H1 (cell line): ENCODE measurements around the gene EN1. TPM values are rescaled to one million over a fixed set of nuclear protein-coding genes. Genes with fewer than 3 reads are reported as not detected.

Source experiments
- RBBP5 ChIP-seq: IDR thresholded peaks from 2 replicates; pipeline ENCODE4 v1.7.1; 2012; ENCODE audit warnings: low read depth, mild to moderate bottlenecking, inconsistent platforms, low read length, moderate library complexity, borderline replicate concordance
- SIN3A ChIP-seq, 2 experiments: IDR thresholded peaks in 1 of 2; conservative IDR thresholded peaks in 1 of 2; 2 replicates each; pipeline ENCODE4 v1.6.1; 2011 to 2012; ENCODE audit warnings: low read length in 2 of 2, improper control_type of control experiment in 1 of 2, low read depth in 1 of 2, mild to moderate bottlenecking in 1 of 2
- polyA plus RNA-seq, 7 experiments: library from polyadenylated mRNA; depleted of rRNA in 3 of 7; stranded (reverse) in 5 of 7; unstranded in 2 of 7; fragments of >200 nt in 5 of 7; fragments of 200-250 nt in 2 of 7; gene quantifications; 1 replicate in 5 of 7; 2 replicates in 1 of 7; 4 replicates in 1 of 7; pipeline versions ENCODE4 v1.2.1 to v1.2.3, GENCODE V29; 2011 to 2013; ENCODE audit warnings: missing spikeins in 2 of 7, mixed read lengths in 2 of 7
- total RNA-seq: library from RNA; stranded (reverse); fragmentation: NEBNext Ultra II Directional; extraction: Animal tissue kit (Norgen Biotek cat#: 25700); gene quantifications from 2 replicates; pipeline ENCODE4 v1.2.1, GENCODE V29; 2021

EN1 gene
- total and polyA plus RNA-seq, 2 of the 8 experiments (the other 6 are each of a cell fraction or from before 2014, with no cell fraction given), result not detected

- TF ChIP-seq RBBP5 (no peak), SIN3A (conservative IDR thresholded peaks at IDR 0.05 in 1 of 2, IDR thresholded peaks at IDR 0.05 in 1 of 2; ENCODE audit: low read depth in 1 of 2, low read length in 2 of 2) (no peak)
- TF ChIP-seq, all 59 proteins: peak for 0
Measured at GRCh38 chr2:118893100-118893499, 45.7 kb upstream of the EN1 start (continued).
